PC-3 (cell line): ENCODE results near the gene RTTN.

ENCODE experiments used
- EZH2 ChIP-seq: fragments of 300-600 bp; sonication (generic); IDR thresholded peaks from one replicate; pipeline ENCODE4 v1.6.1; 2017; ENCODE audit warnings: antibody characterized with exemption, mild to moderate bottlenecking, low read length; ENCODE audit not compliant: unreplicated experiment
- EZH2phosphoT487 ChIP-seq: fragments of 300-600 bp; sonication (generic); IDR thresholded peaks from 2 replicates; pipeline ENCODE4 v1.6.1; 2018; ENCODE audit warnings: mild to moderate bottlenecking, antibody characterized with exemption, low read length, borderline replicate concordance
- TF ChIP-seq, protein P1 (sequence below): fragments of 300-600 bp; sonication (generic); conservative IDR thresholded peaks from 2 replicates; pipeline ENCODE4 v1.5.1; 2017; ENCODE audit warnings: antibody characterized with exemption, low read depth, mild to moderate bottlenecking, low read length

DNA sequence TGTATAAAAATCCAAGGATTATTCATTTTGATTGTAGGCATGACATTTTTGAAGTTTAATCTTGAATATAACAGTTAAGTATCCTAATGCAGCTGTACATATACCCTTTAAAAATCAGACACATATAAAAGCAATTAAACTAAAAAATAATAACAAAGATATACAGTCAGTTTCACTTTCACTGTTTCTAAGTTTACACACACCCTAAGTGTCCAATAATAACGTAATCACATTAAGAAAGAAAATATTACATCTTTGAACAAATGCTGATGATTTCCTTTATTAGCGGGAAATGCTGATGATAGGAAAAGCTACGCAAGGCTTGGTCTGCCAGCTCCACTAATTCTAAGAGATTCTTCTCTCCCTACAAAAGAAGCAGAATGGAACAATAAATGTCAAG lies 38.8 kb downstream of the RTTN start:
- TF ChIP-seq, protein P1, sequence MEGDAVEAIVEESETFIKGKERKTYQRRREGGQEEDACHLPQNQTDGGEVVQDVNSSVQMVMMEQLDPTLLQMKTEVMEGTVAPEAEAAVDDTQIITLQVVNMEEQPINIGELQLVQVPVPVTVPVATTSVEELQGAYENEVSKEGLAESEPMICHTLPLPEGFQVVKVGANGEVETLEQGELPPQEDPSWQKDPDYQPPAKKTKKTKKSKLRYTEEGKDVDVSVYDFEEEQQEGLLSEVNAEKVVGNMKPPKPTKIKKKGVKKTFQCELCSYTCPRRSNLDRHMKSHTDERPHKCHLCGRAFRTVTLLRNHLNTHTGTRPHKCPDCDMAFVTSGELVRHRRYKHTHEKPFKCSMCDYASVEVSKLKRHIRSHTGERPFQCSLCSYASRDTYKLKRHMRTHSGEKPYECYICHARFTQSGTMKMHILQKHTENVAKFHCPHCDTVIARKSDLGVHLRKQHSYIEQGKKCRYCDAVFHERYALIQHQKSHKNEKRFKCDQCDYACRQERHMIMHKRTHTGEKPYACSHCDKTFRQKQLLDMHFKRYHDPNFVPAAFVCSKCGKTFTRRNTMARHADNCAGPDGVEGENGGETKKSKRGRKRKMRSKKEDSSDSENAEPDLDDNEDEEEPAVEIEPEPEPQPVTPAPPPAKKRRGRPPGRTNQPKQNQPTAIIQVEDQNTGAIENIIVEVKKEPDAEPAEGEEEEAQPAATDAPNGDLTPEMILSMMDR: no peak
- no peak for TF ChIP-seq EZH2
- TF ChIP-seq EZH2phosphoT487: no peak
